ENCODE measurements around the gene C4orf51. TPM values are rescaled to one million over a fixed set of nuclear protein-coding genes. Genes with fewer than 3 reads are reported as not detected.

The C4orf51 gene
- total RNA-seq, 1 experiment from 2014 or later, result not detected

- DNase-seq (ENCODE audit: low spot score), result no peak
These were observed 29.9 kb downstream of the C4orf51 start for GRCh38 chr4:145709843-145710242.

- DNase-seq (ENCODE audit: low spot score), result no peak
These were observed 36.3 kb downstream of the C4orf51 start for GRCh38 chr4:145716200-145716599.

- no peak for DNase-seq (ENCODE audit: low spot score)
These were observed 36.8 kb downstream of the C4orf51 start for GRCh38 chr4:145716661-145717200.

- no peak for DNase-seq (ENCODE audit: low spot score)
These were observed 40.0 kb downstream of the C4orf51 start for GRCh38 chr4:145719752-145720624.

GRCh38 chr4:145720656-145721055 lies 40.7 kb downstream of the C4orf51 start:
- no peak for DNase-seq (ENCODE audit: low spot score)

GRCh38 chr4:145722561-145722960 lies 42.6 kb downstream of the C4orf51 start:
- no peak for DNase-seq (ENCODE audit: low spot score)

GRCh38 chr4:145723336-145723735 lies 43.4 kb downstream of the C4orf51 start:
- DNase-seq (ENCODE audit: low spot score), result no peak

- no peak for DNase-seq (ENCODE audit: low spot score)
These were observed 50.1 kb downstream of the C4orf51 start for GRCh38 chr4:145730026-145730425.

GRCh38 chr4:145731028-145731427 lies 51.1 kb downstream of the C4orf51 start:
- peak; percentile 13 for DNase-seq (ENCODE audit: low spot score)

GRCh38 chr4:145732001-145732815 lies 52.3 kb downstream of the C4orf51 start:
- peak; percentile 7 for DNase-seq (ENCODE audit: low spot score)

GRCh38 chr4:145732895-145733880 lies 53.2 kb downstream of the C4orf51 start:
- peak; percentile 78 for DNase-seq (ENCODE audit: low spot score)

GRCh38 chr4:145734031-145734430 lies 54.1 kb downstream of the C4orf51 start:
- DNase-seq (ENCODE audit: low spot score), result no peak

- DNase-seq (ENCODE audit: low spot score), result peak; percentile 95
These were observed 54.8 kb downstream of the C4orf51 start for GRCh38 chr4:145734576-145735346.

GRCh38 chr4:145735347-145735675 lies 55.4 kb downstream of the C4orf51 start:
- DNase-seq (ENCODE audit: low spot score), result peak; percentile 94

- no peak for DNase-seq (ENCODE audit: low spot score)
These were observed 55.9 kb downstream of the C4orf51 start for GRCh38 chr4:145735827-145736226.

- DNase-seq (ENCODE audit: low spot score), result no peak
These were observed 56.4 kb downstream of the C4orf51 start for GRCh38 chr4:145736241-145736831.

GRCh38 chr4:145739845-145740244 lies 59.9 kb downstream of the C4orf51 start:
- no peak for DNase-seq (ENCODE audit: low spot score)

- no peak for DNase-seq (ENCODE audit: low spot score)
These were observed 60.9 kb downstream of the C4orf51 start for GRCh38 chr4:145740806-145741205.

- DNase-seq (ENCODE audit: low spot score), result no peak
These were observed 63.7 kb downstream of the C4orf51 start for GRCh38 chr4:145743641-145744040.

GRCh38 chr4:145755802-145756201 lies 75.9 kb downstream of the C4orf51 start:
- no peak for DNase-seq (ENCODE audit: low spot score)

Measured in A172 (cell line).